GM18526 (cell line): ENCODE data around the gene ACAD8.

Experiments used
- POLR2A ChIP-seq: IDR thresholded peaks from 3 replicates; pipeline ENCODE4 v1.6.1; 2011; ENCODE audit not compliant: insufficient read length; ENCODE audit errors: extremely low read depth

Gene ACAD8

GRCh38 chr11:134253188-134253993 lies at the start of gene ACAD8, which contains the start of gene THYN1:
Gene ACAD8 (plus strand): TSS chr11:134253568. CDS start chr11:134253601, 33 bp downstream.
Gene THYN1 (minus strand): TSS chr11:134253352. CDS start chr11:134252882, 470 bp downstream.
- peak; percentile 79 for TF ChIP-seq POLR2A

DNA sequence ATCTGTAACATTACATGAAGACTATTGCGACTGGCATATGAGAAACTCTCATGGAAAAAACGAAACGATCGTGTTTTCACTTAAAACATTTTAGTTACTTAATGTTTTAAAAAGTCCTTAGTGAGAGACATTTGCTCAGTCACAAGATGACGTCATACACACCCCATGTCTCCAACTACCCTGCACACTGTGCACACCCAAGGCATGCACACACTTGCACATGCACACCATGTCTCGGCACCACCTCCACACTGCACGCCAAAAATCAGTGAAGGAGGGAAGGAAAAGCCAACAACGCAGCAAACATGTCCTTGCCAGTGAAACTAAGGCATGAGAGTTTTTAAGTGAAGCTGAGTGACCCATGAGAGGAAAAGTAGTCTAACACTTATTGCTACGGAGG lies 47.6 kb upstream of the ACAD8 start:
- TF ChIP-seq POLR2A, result no peak

DNA sequence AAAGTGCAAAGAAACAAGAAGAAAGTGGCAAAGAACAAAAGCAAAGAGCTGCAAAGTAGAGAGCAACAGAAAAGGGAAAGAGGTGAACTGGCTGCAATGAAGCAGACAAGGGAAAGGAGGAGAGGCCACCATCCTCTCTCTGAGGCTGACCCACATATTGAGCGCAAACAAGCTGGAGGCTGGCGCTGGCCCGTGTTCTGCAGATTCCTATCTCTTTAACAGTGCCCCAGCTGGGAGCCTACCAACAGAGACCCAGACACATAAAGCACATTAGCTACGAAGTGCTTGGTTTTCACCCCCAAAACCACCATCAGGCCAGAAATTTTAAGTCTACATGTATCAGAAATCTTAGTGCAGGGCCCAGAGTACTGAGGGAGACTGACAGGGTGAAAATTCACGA lies 47.2 kb upstream of the ACAD8 start:
- TF ChIP-seq POLR2A, result no peak

- TF ChIP-seq POLR2A, result no peak
These were observed 45.7 kb upstream of the ACAD8 start for GRCh38 chr11:134207538-134208239.

- TF ChIP-seq POLR2A, result no peak
These were observed 37.5 kb upstream of the ACAD8 start for GRCh38 chr11:134215836-134216235.

DNA sequence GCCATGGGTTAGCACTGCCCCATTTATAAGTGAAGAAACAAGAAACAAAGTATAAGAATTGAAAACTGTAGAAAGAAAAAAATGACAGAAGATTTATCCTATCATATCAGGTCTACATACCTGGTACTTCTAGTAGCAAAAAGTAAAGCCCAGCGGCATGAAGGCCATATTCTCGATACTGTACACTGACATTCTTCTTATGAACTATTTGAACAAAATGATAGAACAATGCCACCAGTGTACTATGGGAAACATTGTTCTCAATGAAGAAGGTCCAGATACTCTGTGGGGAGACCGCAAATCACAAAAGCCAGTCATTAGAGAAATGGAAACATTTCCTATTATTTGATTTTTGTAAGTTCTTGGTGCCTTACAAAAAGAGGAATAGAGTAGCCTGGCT lies 36.6 kb upstream of the ACAD8 start:
- no peak for TF ChIP-seq POLR2A

GRCh38 chr11:134223121-134223520 lies 30.2 kb upstream of the ACAD8 start:
- no peak for TF ChIP-seq POLR2A

DNA sequence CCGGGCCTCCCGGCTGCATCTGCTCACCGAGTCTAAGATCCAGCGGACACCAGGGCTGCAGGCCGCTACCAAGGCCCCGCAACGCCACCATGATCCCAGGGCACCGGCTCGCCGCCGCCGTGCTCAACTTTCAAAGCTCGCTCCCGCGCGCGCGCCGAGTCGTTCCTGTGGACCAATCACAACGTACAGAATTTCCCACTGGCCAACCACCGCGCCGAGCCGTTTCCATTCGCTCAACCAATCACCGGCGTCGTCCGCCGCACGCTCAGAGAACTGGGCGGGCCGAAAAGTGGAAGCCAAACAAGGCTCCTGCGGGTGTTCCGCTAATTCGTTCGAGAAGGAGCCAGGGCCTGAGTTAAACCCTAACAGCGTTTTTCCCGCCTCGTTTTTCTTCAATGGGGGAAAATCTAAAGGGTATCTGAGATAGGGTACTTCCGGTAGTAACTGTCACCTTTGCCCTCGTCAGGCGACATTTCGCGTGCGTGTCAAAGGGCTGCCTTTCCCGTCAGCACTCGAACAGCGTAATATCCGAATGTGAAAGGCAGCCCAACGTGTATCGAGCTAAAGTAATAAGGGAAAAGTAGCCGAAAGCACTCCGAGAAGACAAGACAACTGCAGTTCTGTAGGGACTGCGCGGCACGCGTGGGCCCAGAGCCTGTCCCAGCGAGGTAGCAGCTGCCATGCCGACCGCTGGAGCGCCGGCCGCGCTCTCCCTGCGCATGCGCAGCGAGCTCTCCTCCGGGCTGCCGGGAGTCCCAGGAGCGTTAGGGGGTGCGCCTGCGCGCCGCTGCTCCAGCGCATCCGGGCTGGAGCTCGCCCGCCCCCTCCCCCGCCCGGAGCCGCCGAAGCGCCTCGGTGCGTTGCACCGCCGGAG lies 29.3 kb upstream of the ACAD8 start, which contains the start of the genes NCAPD3 and VPS26B:
TSS of gene NCAPD3 (minus strand) at position 132 of the 874 bp plus-strand sequence. CDS start at position 91, 41 bp downstream.
TSS of gene VPS26B (plus strand) at position 836 of the 874 bp plus-strand sequence. CDS start 452 bp downstream, outside the sequence.
- TF ChIP-seq POLR2A, result peak; percentile 93

- peak; percentile 62 for TF ChIP-seq POLR2A
These were observed 28.4 kb upstream of the ACAD8 start for GRCh38 chr11:134224710-134225664.

DNA sequence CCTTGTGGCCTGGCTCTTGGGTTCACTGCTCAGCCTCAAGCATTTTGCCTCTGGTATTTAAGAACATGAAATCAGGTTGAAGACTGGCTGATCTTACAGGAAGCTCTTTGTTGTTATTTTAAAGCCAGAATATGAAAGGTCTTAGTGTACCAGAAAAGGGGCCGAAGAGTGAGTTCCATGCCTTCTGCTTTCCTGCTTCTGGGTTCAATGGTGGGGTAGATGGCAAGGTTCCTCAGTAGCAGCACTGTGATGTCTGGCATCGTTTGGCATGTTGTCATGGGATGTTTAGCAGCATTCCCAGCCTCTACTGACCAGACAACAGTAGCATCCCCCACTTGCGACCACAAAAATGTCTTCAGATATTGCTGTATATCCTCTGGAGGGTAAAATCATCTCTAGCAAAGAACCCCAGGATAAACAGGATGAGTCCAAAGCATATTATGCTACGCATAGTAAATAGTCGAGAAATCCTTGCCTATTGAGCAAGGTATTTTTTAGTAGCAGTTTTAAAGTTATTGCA lies 26.5 kb upstream of the ACAD8 start:
- no peak for TF ChIP-seq POLR2A

DNA sequence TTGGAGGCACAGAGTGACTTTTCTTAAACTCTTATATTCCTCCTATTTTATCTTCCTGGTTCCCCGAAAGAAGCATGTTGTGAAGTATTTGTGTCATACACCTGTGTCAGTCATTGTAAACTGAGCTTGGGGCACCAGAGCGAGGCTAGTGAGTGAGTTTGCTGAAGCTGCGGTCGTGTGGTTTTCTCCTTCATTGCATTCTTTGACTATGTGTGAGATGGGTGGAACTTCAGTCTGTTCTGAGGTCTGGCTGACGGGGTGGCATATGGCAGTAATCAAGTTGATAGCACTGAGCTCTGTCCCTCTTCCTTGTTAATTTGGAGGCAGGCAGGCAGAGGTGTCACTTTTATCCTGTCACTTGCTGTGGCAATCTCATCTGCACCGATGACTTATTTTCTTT lies 24.7 kb upstream of the ACAD8 start:
- no peak for TF ChIP-seq POLR2A

GRCh38 chr11:134229126-134229790 lies 24.1 kb upstream of the ACAD8 start:
- TF ChIP-seq POLR2A, result no peak

GRCh38 chr11:134230339-134230738 lies 23.0 kb upstream of the ACAD8 start:
- no peak for TF ChIP-seq POLR2A
